ENCODE results near the gene LIN54. TPM values are rescaled to one million over a fixed set of nuclear protein-coding genes. Genes with fewer than 3 reads are reported as not detected.

Gene LIN54
- total RNA-seq, 1 experiment from 2014 or later: 12.7 TPM

DNA sequence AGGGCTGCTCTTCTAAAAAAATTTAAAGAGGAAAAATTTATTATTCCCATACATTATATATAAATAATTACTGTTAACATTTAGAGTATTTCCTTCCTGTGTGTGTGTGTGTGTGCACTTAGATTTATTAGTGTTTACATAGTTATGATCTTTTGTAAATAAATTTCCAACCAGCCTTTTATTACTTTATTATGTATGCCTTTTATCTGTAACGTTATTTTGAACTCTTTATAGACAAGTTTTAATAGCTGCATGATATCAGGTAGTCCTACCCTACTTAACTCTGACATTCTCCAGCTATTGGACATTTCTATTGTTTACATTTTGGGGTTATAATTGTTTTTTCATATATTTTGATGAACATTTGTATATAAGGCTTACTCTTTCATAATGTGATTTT is 101.3 kb downstream of the LIN54 start:
- Mint-ChIP-seq H3K36me3 (peaks cover 57% of the 10 kb centered on the region), H3K4me3 (no peak overlapping the region), H3K4me1 (no peaks in the 10 kb centered on the region), H3K27me3 (ENCODE audit: low read depth) (no peaks in the 10 kb centered on the region), H3K9me3 (no peaks in the 10 kb centered on the region), H3K27ac (no peak overlapping the region)
- ChIA-PET CTCF (no interaction called here), POLR2A (no interaction called here)
- DNase-seq (ENCODE audit: low spot score) (no peak), ATAC-seq (no peak)
- TF ChIP-seq FOXJ3 (CRISPR knock-in tag; IDR thresholded peaks at IDR 0.05; ENCODE audit: borderline replicate concordance) (no peak), E2F4 (CRISPR knock-in tag; IDR thresholded peaks at IDR 0.05; ENCODE audit: borderline replicate concordance, low read depth) (no peak), SMAD3 (CRISPR knock-in tag; IDR thresholded peaks at IDR 0.05; ENCODE audit: borderline replicate concordance) (no peak), ZNF317 (CRISPR knock-in tag; IDR thresholded peaks at IDR 0.05; ENCODE audit: borderline replicate concordance, low read depth) (no peak), ZNF396 (CRISPR knock-in tag; IDR thresholded peaks at IDR 0.05; ENCODE audit: borderline replicate concordance) (no peak), ELF4 (CRISPR knock-in tag; IDR thresholded peaks at IDR 0.05; ENCODE audit: low read depth) (no peak), JUN (CRISPR knock-in tag; IDR thresholded peaks at IDR 0.05) (no peak), ZNF138 (CRISPR knock-in tag; conservative IDR thresholded peaks at IDR 0.05) (no peak), ESRRA (CRISPR knock-in tag; IDR thresholded peaks at IDR 0.05; ENCODE audit: borderline replicate concordance) (no peak), MAX (CRISPR knock-in tag; IDR thresholded peaks at IDR 0.05) (no peak), NFYB (CRISPR knock-in tag; conservative IDR thresholded peaks at IDR 0.05; ENCODE audit: low read depth) (no peak), ZBTB21 (CRISPR knock-in tag; IDR thresholded peaks at IDR 0.05; ENCODE audit: borderline replicate concordance) (no peak)
- TF ChIP-seq, protein P1, sequence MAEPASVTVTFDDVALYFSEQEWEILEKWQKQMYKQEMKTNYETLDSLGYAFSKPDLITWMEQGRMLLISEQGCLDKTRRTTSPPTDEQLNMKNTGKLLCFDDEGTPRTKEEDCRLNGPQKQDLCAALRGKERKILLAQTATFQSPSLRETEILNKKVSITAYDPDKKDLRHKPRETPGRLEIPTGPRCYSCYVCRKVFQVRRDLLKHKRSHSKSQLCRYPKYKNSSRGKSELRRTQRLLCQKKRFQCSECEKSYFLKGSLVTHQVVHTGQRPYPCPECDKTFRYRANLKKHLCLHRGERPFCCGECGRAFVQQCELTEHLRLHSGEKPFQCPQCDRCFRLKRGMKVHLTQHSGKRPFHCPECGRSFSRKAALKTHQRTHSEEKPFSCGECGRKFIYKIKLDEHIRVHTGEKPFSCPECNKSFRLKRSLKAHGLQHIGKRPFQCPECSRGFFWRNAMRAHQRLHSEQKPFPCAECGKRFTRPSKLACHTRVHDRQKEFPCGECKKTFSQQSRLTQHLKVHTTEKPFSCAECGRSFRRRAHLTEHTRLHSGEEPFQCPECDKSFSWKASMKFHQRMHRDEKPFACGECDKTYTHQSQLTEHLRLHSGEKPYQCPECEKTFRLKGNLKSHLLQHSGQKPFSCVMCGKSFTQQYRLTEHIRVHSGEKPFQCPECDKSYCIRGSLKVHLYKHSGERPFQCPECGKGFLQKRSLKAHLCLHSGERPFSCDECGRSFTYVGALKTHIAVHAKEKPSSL (CRISPR knock-in tag; conservative IDR thresholded peaks at IDR 0.05): no peak
- TF ChIP-seq, protein P2, sequence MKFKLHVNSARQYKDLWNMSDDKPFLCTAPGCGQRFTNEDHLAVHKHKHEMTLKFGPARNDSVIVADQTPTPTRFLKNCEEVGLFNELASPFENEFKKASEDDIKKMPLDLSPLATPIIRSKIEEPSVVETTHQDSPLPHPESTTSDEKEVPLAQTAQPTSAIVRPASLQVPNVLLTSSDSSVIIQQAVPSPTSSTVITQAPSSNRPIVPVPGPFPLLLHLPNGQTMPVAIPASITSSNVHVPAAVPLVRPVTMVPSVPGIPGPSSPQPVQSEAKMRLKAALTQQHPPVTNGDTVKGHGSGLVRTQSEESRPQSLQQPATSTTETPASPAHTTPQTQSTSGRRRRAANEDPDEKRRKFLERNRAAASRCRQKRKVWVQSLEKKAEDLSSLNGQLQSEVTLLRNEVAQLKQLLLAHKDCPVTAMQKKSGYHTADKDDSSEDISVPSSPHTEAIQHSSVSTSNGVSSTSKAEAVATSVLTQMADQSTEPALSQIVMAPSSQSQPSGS (CRISPR knock-in tag; IDR thresholded peaks at IDR 0.05; ENCODE audit: borderline replicate concordance, low read depth): no peak

GRCh38 chr4:82906469-82906868 is 104.2 kb downstream of the LIN54 start:
- Mint-ChIP-seq H3K27me3 (ENCODE audit: low read depth) (no peaks in the 10 kb centered on the region), H3K4me1 (no peaks in the 10 kb centered on the region), H3K9me3 (no peaks in the 10 kb centered on the region), H3K36me3 (peaks cover 47% of the 10 kb centered on the region), H3K4me3 (no peak overlapping the region), H3K27ac (no peak overlapping the region)
- ChIA-PET CTCF (no interaction called here), POLR2A (no interaction called here)
- no peak for TF ChIP-seq FOXJ3 (CRISPR knock-in tag; IDR thresholded peaks at IDR 0.05; ENCODE audit: borderline replicate concordance)
- no peak for TF ChIP-seq ZBTB21 (CRISPR knock-in tag; IDR thresholded peaks at IDR 0.05; ENCODE audit: borderline replicate concordance)
- TF ChIP-seq NFYB (CRISPR knock-in tag; conservative IDR thresholded peaks at IDR 0.05; ENCODE audit: low read depth): no peak
- TF ChIP-seq, protein P3, sequence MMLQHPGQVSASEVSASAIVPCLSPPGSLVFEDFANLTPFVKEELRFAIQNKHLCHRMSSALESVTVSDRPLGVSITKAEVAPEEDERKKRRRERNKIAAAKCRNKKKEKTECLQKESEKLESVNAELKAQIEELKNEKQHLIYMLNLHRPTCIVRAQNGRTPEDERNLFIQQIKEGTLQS (CRISPR knock-in tag; conservative IDR thresholded peaks at IDR 0.05): no peak
- TF ChIP-seq TP53 (CRISPR knock-in tag; IDR thresholded peaks at IDR 0.05): no peak
- TF ChIP-seq ATF1 (CRISPR knock-in tag; IDR thresholded peaks at IDR 0.05): no peak
- TF ChIP-seq TEAD1 (CRISPR knock-in tag; IDR thresholded peaks at IDR 0.05): no peak
- no peak for DNase-seq (ENCODE audit: low spot score)
- no peak for ATAC-seq
